Esophagus muscularis mucosa (tissue), 4 donors: ENCODE data around the gene ADAM33.

Source experiments
- CTCF ChIP-seq, 3 experiments: fragments of 200-600 bp in 2 of 3; fragments of 450-650 bp in 1 of 3; sonication (generic) in 2 of 3; IDR thresholded peaks; one replicate each; pipeline ENCODE4 v1.5.1; 2017 to 2019; ENCODE audit warnings: antibody characterized with exemption in 3 of 3, mild to moderate bottlenecking in 2 of 3, moderate library complexity in 1 of 3
- EP300 ChIP-seq: sonication (generic); formaldehyde crosslinking; IDR thresholded peaks from one replicate; pipeline ENCODE4 v1.6.1; 2017; ENCODE audit warnings: antibody characterized with exemption
- POLR2A ChIP-seq: fragments of 450-650 bp; IDR thresholded peaks from one replicate; pipeline ENCODE4 v1.6.1; 2017; ENCODE audit warnings: antibody characterized with exemption, moderate library complexity, mild to moderate bottlenecking, low read depth
- POLR2AphosphoS5 ChIP-seq, 2 donors: sonication (generic); formaldehyde crosslinking; IDR thresholded peaks; one replicate each; pipeline ENCODE4 v1.6.1; 2017; ENCODE audit warnings: antibody characterized with exemption in 2 of 2

GRCh38 chr20:3671986-3672546 lies 9.7 kb downstream of the ADAM33 start:
- TF ChIP-seq CTCF (IDR thresholded peaks at IDR 0.05) (no peak), POLR2A (no peak), POLR2AphosphoS5 (IDR thresholded peaks at IDR 0.05) (no peak), EP300 (no peak)
